OCI-LY7 (cell line): ENCODE results near the gene GATAD2B. TPM values are rescaled to one million over a fixed set of nuclear protein-coding genes. Genes with fewer than 3 reads are reported as not detected.

Experiments used
- BruUV-seq: library from RNA; stranded (reverse); fragments of 400-500 nt; replicated peaks from 2 replicates; lab custom pipeline; 2021; lab: Mats Ljungman, UMichigan
- CTCF ChIA-PET: fragments of 300-600 bp; sonication (Branson Sonifier 250); formaldehyde crosslinking; loops from one replicate; lab custom pipeline; 2022; ENCODE audit warnings: antibody characterized with exemption; ENCODE audit not compliant: unreplicated experiment; lab: Charles Lee
- POLR2A ChIA-PET: fragments of 300-600 bp; sonication (Branson Sonifier 250); formaldehyde crosslinking; loops from one replicate; lab custom pipeline; 2022; ENCODE audit warnings: antibody characterized with exemption; lab: Charles Lee
- DNase-seq: peaks from one replicate; pipeline ENCODE4 v3.0.0-alpha.2; 2015; ENCODE audit warnings: low spot score
- H2AFZ ChIP-seq: fragments of 200-600 bp; sonication (generic), shearing (Covaris generic); 2 replicates; pipeline ENCODE4 v1.6.1; 2014; ENCODE audit warnings: mild to moderate bottlenecking, antibody characterized with exemption, low read length, moderate library complexity
- H3K27ac ChIP-seq: fragments of 200-600 bp; sonication (generic); 2 replicates; pipeline ENCODE4 v1.5.1; 2014; ENCODE audit warnings: mixed run types, low read depth, mild to moderate bottlenecking, moderate library complexity, low read length, inconsistent platforms; ENCODE audit not compliant: poor library complexity, severe bottlenecking
- H3K36me3 ChIP-seq: fragments of 200-600 bp; sonication (generic); 2 replicates; pipeline ENCODE4 v1.6.1; 2014; ENCODE audit warnings: mild to moderate bottlenecking, antibody characterized with exemption, low read length, moderate library complexity, mixed read lengths; ENCODE audit not compliant: insufficient read depth
- H3K4me1 ChIP-seq: fragments of 200-600 bp; sonication (generic); 2 replicates; pipeline ENCODE4 v1.5.1; 2014; ENCODE audit warnings: mild to moderate bottlenecking, low read length; ENCODE audit not compliant: insufficient read depth, poor library complexity, severe bottlenecking
- H3K4me2 ChIP-seq: fragments of 200-600 bp; sonication (generic); 2 replicates; pipeline ENCODE4 v1.6.1; 2014; ENCODE audit warnings: mild to moderate bottlenecking, low read length
- H3K4me3 ChIP-seq: fragments of 200-600 bp; sonication (generic); 2 replicates; pipeline ENCODE4 v1.5.1; 2014; ENCODE audit warnings: mild to moderate bottlenecking, low read depth, low read length; ENCODE audit not compliant: poor library complexity, severe bottlenecking
- H3K79me2 ChIP-seq: fragments of 200-600 bp; sonication (generic); 2 replicates; pipeline ENCODE4 v1.6.1; 2016; ENCODE audit warnings: low read depth, mild to moderate bottlenecking, low read length, moderate library complexity, mixed read lengths; ENCODE audit not compliant: insufficient read depth
- H3K9me2 ChIP-seq: fragments of 200-600 bp; sonication (generic); 2 replicates; pipeline ENCODE4 v1.6.1; 2016; ENCODE audit warnings: mild to moderate bottlenecking, low read length, mixed read lengths; ENCODE audit not compliant: insufficient read depth
- H3K9me3 ChIP-seq: fragments of 200-600 bp; sonication (generic); 2 replicates; pipeline ENCODE4 v1.6.1; 2014; ENCODE audit warnings: mild to moderate bottlenecking, mixed run types, low read length, mixed read lengths
- H4K20me1 ChIP-seq: fragments of 200-600 bp; sonication (generic); 2 replicates; pipeline ENCODE4 v1.6.1; 2014; ENCODE audit warnings: mild to moderate bottlenecking, antibody characterized with exemption, low read length, moderate library complexity, mixed read lengths; ENCODE audit not compliant: insufficient read depth
- EZH2phosphoT487 ChIP-seq: fragments of 200-600 bp; sonication (generic); IDR thresholded peaks from 2 replicates; pipeline ENCODE4 v1.6.1; 2018; ENCODE audit warnings: low read depth, borderline replicate concordance, mild to moderate bottlenecking, mixed run types, antibody characterized with exemption, low read length, moderate library complexity, mixed read lengths
- intact Hi-C: fragments of 100-400 bp; cut with micrococcal nuclease; formaldehyde crosslinking; loops from one replicate; pipeline ENCODE4 v1.10.0; 2022; ENCODE audit not compliant: unreplicated experiment
- total RNA-seq, 2 experiments: library from RNA; depleted of rRNA in 1 of 2; stranded (reverse); fragments of >200 nt in 1 of 2; shearing (Covaris generic) in 1 of 2; gene quantifications; 2 replicates each; pipeline ENCODE4 v1.2.3, GENCODE V29; 2014 to 2022
- TF ChIP-seq, protein P1 (sequence below): fragments of 200-600 bp; sonication (generic); conservative IDR thresholded peaks from 2 replicates; pipeline ENCODE4 v1.5.1; 2014; ENCODE audit warnings: mild to moderate bottlenecking, antibody characterized with exemption, low read length, moderate library complexity, mixed read lengths

GATAD2B gene
- total RNA-seq, 2 experiments from 2014 or later: 11.2 to 65.2 TPM

DNA sequence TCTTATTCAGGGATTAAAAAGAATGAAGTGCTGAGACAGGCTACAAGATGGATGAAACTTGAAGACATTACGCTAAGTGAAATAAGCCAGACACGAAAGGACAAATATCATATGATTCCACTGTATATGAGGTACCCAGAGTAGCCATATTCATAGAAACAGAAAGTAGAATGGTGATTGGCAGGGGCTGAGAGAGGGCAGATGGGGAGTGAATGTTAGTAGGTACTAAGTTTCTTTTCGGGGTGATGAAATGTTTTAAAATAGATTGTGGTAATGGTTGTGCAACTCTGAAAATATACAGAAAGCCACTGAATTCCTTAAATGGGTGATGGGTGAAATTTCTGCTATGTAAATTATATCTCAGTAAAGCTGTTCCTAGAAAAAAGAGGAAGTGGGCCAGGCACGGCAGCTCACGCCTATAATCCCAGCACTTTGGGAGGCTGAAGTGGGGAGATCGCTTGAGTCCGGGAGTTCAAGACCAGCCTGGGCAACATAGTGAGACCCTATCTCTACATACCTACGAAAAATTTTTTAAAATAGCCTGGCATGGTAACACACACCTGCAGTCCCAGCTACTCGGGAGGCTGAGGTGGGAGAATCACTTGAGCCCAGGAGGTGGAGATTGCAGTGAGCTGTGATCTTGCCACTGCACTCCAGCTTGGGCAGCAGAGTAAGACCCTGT, 131.7 kb downstream of the GATAD2B start:
- Histone ChIP-seq H3K9me3 (no peaks in the 10 kb centered on the region; the same call in 1 of the 2 replicates), H3K4me2 (peak overlapping the region; percentile 51), H4K20me1 (no peaks in the 10 kb centered on the region), H3K4me3 (peak overlapping the region; percentile 33), H2AFZ (peak overlapping the region; percentile 50; the same call in 1 of the 2 replicates), H3K4me1 (peaks cover 29% of the 10 kb centered on the region), H3K36me3 (no peaks in the 10 kb centered on the region), H3K27ac (peak overlapping the region; percentile 27), H3K79me2 (no peaks in the 10 kb centered on the region), H3K9me2 (no peaks in the 10 kb centered on the region)
- no TSS peak for BruUV-seq
- ChIA-PET CTCF (no interaction called here), POLR2A (interaction anchor here (0.9 to 1.0 kb wide), 2 partner anchors 13 to 212 kb away, joined by 3 to 4 read pairs; no protein-coding TSS in a partner anchor)
- intact Hi-C loops: no loop called here
- TF ChIP-seq, protein P1, sequence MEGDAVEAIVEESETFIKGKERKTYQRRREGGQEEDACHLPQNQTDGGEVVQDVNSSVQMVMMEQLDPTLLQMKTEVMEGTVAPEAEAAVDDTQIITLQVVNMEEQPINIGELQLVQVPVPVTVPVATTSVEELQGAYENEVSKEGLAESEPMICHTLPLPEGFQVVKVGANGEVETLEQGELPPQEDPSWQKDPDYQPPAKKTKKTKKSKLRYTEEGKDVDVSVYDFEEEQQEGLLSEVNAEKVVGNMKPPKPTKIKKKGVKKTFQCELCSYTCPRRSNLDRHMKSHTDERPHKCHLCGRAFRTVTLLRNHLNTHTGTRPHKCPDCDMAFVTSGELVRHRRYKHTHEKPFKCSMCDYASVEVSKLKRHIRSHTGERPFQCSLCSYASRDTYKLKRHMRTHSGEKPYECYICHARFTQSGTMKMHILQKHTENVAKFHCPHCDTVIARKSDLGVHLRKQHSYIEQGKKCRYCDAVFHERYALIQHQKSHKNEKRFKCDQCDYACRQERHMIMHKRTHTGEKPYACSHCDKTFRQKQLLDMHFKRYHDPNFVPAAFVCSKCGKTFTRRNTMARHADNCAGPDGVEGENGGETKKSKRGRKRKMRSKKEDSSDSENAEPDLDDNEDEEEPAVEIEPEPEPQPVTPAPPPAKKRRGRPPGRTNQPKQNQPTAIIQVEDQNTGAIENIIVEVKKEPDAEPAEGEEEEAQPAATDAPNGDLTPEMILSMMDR: 0 out of 2 replicates have a peak, but pooled peaks have one; percentile 3
- TF ChIP-seq EZH2phosphoT487: no peak
- DNase-seq: peak; percentile 59

DNA sequence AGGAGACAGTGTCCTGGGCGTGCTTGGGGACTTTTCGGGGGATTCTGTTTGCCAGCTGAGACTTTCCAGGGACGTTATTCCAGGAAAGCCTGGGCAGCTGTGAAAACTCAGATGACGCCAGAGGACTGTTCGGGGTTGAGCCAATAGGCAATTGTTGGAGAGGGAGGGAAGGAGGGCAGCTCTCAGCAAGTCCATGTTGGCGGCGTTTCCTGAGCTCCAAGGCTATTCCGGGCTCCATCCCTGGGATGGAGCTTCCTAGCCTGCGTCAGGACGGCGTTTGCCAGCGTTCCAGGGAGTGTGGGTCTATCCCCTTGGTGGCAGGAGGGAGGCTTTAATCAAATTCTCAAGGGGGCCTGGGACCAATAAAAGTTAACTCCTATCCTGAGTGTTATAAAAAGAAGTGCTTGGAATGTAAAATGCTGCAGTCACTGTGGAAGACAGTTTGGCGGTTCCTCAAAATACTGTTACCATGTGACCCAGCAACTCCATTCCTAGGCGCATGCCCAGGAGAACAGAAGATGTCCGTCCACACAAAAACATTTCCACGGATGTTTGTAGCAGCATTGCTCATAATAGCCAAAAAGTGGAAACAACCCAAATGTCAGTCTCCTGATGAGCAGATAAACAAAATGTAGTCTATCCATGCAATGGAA, 132.3 kb downstream of the GATAD2B start:
- ChIA-PET POLR2A (interaction anchor here (1.0 kb wide), 1 partner anchor 9 kb away, joined by 3 read pairs; no protein-coding TSS in a partner anchor), CTCF (no interaction called here)
- peak overlapping the region; percentile 51 for H3K4me2 ChIP-seq
- TF ChIP-seq, protein P1: no peak
- TF ChIP-seq EZH2phosphoT487: no peak
- peaks cover 32% of the 10 kb centered on the region for H3K4me1 ChIP-seq
- DNase-seq: no peak
- peak overlapping the region; percentile 33 for H3K4me3 ChIP-seq
- no peaks in the 10 kb centered on the region for H4K20me1 ChIP-seq
- H3K27ac ChIP-seq: peak overlapping the region; percentile 27
- intact Hi-C loops: no loop called here
- H3K9me2 ChIP-seq: no peaks in the 10 kb centered on the region
- no TSS peak for BruUV-seq
- H3K79me2 ChIP-seq: no peaks in the 10 kb centered on the region
- no peaks in the 10 kb centered on the region; the same call in 1 of the 2 replicates for H3K9me3 ChIP-seq
- peak overlapping the region; percentile 50; the same call in 1 of the 2 replicates for H2AFZ ChIP-seq
- H3K36me3 ChIP-seq: no peaks in the 10 kb centered on the region
